Ovary (tissue), 3 donors: Measurements from ENCODE around the gene ENOSF1.

Source experiments
- CTCF ChIP-seq, 3 donors: fragments of 450-650 bp in 2 of 3; fragments of 200-600 bp in 1 of 3; IDR thresholded peaks; one replicate each; pipeline versions ENCODE4 v1.5.1 to v1.8.0; 2016 to 2022; ENCODE audit warnings: antibody characterized with exemption in 3 of 3, mild to moderate bottlenecking in 1 of 3
- EP300 ChIP-seq: sonication (generic); formaldehyde crosslinking; IDR thresholded peaks from one replicate; pipeline ENCODE4 v1.6.1; 2017; ENCODE audit warnings: antibody characterized with exemption
- POLR2A ChIP-seq: fragments of 450-650 bp; IDR thresholded peaks from one replicate; pipeline ENCODE4 v1.6.1; 2017; ENCODE audit warnings: antibody characterized with exemption, mild to moderate bottlenecking, moderate library complexity
- donor health status: DM: no; HTN: no; CAD: no.

DNA sequence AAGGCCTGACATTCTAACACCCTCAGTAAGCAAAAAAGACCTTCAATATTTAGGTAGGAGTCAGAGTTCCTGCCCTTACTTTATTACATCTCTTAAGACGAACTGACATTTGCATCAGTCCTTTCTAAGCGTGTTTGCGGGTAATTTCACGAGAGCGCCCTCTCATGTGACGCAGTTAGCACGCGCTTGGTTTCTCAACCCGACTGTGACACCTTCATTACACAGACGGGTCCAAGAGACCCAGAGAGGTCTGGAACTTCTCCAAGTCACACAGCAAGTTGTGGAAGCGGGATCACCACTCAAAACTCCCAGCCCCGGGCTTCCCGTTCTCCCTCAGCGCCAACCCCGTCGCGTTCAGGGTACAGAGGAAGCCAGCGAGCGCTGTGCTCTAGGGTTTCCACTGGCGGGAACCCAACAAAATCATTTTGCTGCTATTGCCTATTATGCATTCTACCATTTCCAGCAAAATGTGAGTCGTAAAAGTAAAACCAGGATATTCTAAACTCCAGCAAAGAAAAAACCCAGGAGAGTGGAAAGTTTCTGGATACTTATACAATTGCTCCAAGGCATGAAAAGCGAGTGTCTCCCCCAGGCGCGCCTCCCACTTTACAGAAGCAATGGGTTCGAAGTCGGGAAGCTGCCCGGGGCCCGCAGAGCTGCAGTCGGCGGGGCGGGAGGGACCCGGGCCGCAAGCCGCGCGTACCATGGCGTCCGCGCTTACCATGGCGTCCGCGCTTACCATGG lies 601 bp downstream of the ENOSF1 start:
- TF ChIP-seq EP300 (no peak), CTCF (IDR thresholded peaks at IDR 0.05) (no peak), POLR2A (no peak)
